ENCODE results near the gene SAMD4A.

Gene SAMD4A

GRCh38 chr14:54538055-54538454 lies 28.9 kb upstream of the SAMD4A start:
- FAIRE-seq (no peak), DNase-seq (ENCODE audit: insufficient read length, low spot score) (no peak)
- TF ChIP-seq POLR2A (IDR thresholded peaks at IDR 0.05; ENCODE audit: low read depth, low read length) (no peak), POLR2AphosphoS5 (IDR thresholded peaks at IDR 0.05; ENCODE audit: low read depth, low read length) (no peak), PAX5 (IDR thresholded peaks at IDR 0.05; ENCODE audit: insufficient read depth, low read length, severe bottlenecking) (no peak), SPI1 (IDR thresholded peaks at IDR 0.05; ENCODE audit: low read depth, low read length) (no peak), POU2F2 (IDR thresholded peaks at IDR 0.05; ENCODE audit: low read depth, low read length) (no peak), TAF1 (IDR thresholded peaks at IDR 0.05; ENCODE audit: low read depth, low read length) (no peak)

GRCh38 chr14:54547583-54547982 lies 19.3 kb upstream of the SAMD4A start:
- DNase-seq (ENCODE audit: insufficient read length, low spot score) (no peak), FAIRE-seq (no peak)
- TF ChIP-seq POU2F2 (IDR thresholded peaks at IDR 0.05; ENCODE audit: low read depth, low read length) (no peak), POLR2A (IDR thresholded peaks at IDR 0.05; ENCODE audit: low read depth, low read length) (no peak)

GRCh38 chr14:54548491-54548890 lies 18.4 kb upstream of the SAMD4A start:
- no peak for FAIRE-seq
- TF ChIP-seq PAX5 (IDR thresholded peaks at IDR 0.05; ENCODE audit: insufficient read depth, low read length, severe bottlenecking) (no peak), SPI1 (IDR thresholded peaks at IDR 0.05; ENCODE audit: low read depth, low read length) (no peak), POLR2A (IDR thresholded peaks at IDR 0.05; ENCODE audit: low read depth, low read length) (no peak), TAF1 (IDR thresholded peaks at IDR 0.05; ENCODE audit: low read depth, low read length) (no peak), POU2F2 (IDR thresholded peaks at IDR 0.05; ENCODE audit: low read depth, low read length) (no peak), POLR2AphosphoS5 (IDR thresholded peaks at IDR 0.05; ENCODE audit: low read depth, low read length) (no peak)
- no peak for DNase-seq (ENCODE audit: insufficient read length, low spot score)

- FAIRE-seq (no peak), DNase-seq (ENCODE audit: insufficient read length, low spot score) (no peak)
- TF ChIP-seq POLR2AphosphoS5 (IDR thresholded peaks at IDR 0.05; ENCODE audit: low read depth, low read length) (no peak), POLR2A (IDR thresholded peaks at IDR 0.05; ENCODE audit: low read depth, low read length) (no peak), POU2F2 (IDR thresholded peaks at IDR 0.05; ENCODE audit: low read depth, low read length) (no peak), PAX5 (IDR thresholded peaks at IDR 0.05; ENCODE audit: insufficient read depth, low read length, severe bottlenecking) (no peak), SPI1 (IDR thresholded peaks at IDR 0.05; ENCODE audit: low read depth, low read length) (no peak), TAF1 (IDR thresholded peaks at IDR 0.05; ENCODE audit: low read depth, low read length) (no peak)
Observed at GRCh38 chr14:54549862-54550261, 17.1 kb upstream of the SAMD4A start.

- FAIRE-seq, result no peak
- TF ChIP-seq SPI1 (IDR thresholded peaks at IDR 0.05; ENCODE audit: low read depth, low read length), result no peak
- TF ChIP-seq POLR2A (IDR thresholded peaks at IDR 0.05; ENCODE audit: low read depth, low read length), result no peak
- no peak for TF ChIP-seq PAX5 (IDR thresholded peaks at IDR 0.05; ENCODE audit: insufficient read depth, low read length, severe bottlenecking)
- no peak for TF ChIP-seq TAF1 (IDR thresholded peaks at IDR 0.05; ENCODE audit: low read depth, low read length)
- TF ChIP-seq POLR2AphosphoS5 (IDR thresholded peaks at IDR 0.05; ENCODE audit: low read depth, low read length), result no peak
- TF ChIP-seq POU2F2 (IDR thresholded peaks at IDR 0.05; ENCODE audit: low read depth, low read length), result no peak
- no peak for DNase-seq (ENCODE audit: insufficient read length, low spot score)
Observed at GRCh38 chr14:54550514-54550913, 16.4 kb upstream of the SAMD4A start.

GRCh38 chr14:54554401-54554800 lies 12.5 kb upstream of the SAMD4A start:
- no peak for DNase-seq (ENCODE audit: insufficient read length, low spot score)
- TF ChIP-seq TAF1 (IDR thresholded peaks at IDR 0.05; ENCODE audit: low read depth, low read length), result no peak
- no peak for TF ChIP-seq POLR2A (IDR thresholded peaks at IDR 0.05; ENCODE audit: low read depth, low read length)
- no peak for TF ChIP-seq POLR2AphosphoS5 (IDR thresholded peaks at IDR 0.05; ENCODE audit: low read depth, low read length)
- no peak for TF ChIP-seq PAX5 (IDR thresholded peaks at IDR 0.05; ENCODE audit: insufficient read depth, low read length, severe bottlenecking)
- no peak for TF ChIP-seq SPI1 (IDR thresholded peaks at IDR 0.05; ENCODE audit: low read depth, low read length)
- no peak for TF ChIP-seq POU2F2 (IDR thresholded peaks at IDR 0.05; ENCODE audit: low read depth, low read length)
- FAIRE-seq, result no peak

GRCh38 chr14:54555651-54556050 lies 11.3 kb upstream of the SAMD4A start:
- FAIRE-seq, result no peak
- TF ChIP-seq PAX5 (IDR thresholded peaks at IDR 0.05; ENCODE audit: insufficient read depth, low read length, severe bottlenecking) (no peak), POU2F2 (IDR thresholded peaks at IDR 0.05; ENCODE audit: low read depth, low read length) (no peak), POLR2AphosphoS5 (IDR thresholded peaks at IDR 0.05; ENCODE audit: low read depth, low read length) (no peak), TAF1 (IDR thresholded peaks at IDR 0.05; ENCODE audit: low read depth, low read length) (no peak), SPI1 (IDR thresholded peaks at IDR 0.05; ENCODE audit: low read depth, low read length) (no peak), POLR2A (IDR thresholded peaks at IDR 0.05; ENCODE audit: low read depth, low read length) (no peak)
- DNase-seq (ENCODE audit: insufficient read length, low spot score), result no peak

- DNase-seq (ENCODE audit: insufficient read length, low spot score) (no peak), FAIRE-seq (no peak)
- TF ChIP-seq POLR2AphosphoS5 (IDR thresholded peaks at IDR 0.05; ENCODE audit: low read depth, low read length) (no peak), PAX5 (IDR thresholded peaks at IDR 0.05; ENCODE audit: insufficient read depth, low read length, severe bottlenecking) (no peak), TAF1 (IDR thresholded peaks at IDR 0.05; ENCODE audit: low read depth, low read length) (no peak), POU2F2 (IDR thresholded peaks at IDR 0.05; ENCODE audit: low read depth, low read length) (no peak), POLR2A (IDR thresholded peaks at IDR 0.05; ENCODE audit: low read depth, low read length) (no peak), SPI1 (IDR thresholded peaks at IDR 0.05; ENCODE audit: low read depth, low read length) (no peak)
Observed at GRCh38 chr14:54556535-54556934, 10.4 kb upstream of the SAMD4A start.

- FAIRE-seq (peak; percentile 38), DNase-seq (ENCODE audit: insufficient read length, low spot score) (no peak)
- no peak for TF ChIP-seq POLR2AphosphoS5 (IDR thresholded peaks at IDR 0.05; ENCODE audit: low read depth, low read length)
- TF ChIP-seq POLR2A (IDR thresholded peaks at IDR 0.05; ENCODE audit: low read depth, low read length), result no peak
- TF ChIP-seq PAX5 (IDR thresholded peaks at IDR 0.05; ENCODE audit: insufficient read depth, low read length, severe bottlenecking), result no peak
- no peak for TF ChIP-seq TAF1 (IDR thresholded peaks at IDR 0.05; ENCODE audit: low read depth, low read length)
- no peak for TF ChIP-seq POU2F2 (IDR thresholded peaks at IDR 0.05; ENCODE audit: low read depth, low read length)
- no peak for TF ChIP-seq SPI1 (IDR thresholded peaks at IDR 0.05; ENCODE audit: low read depth, low read length)
Observed at GRCh38 chr14:54562334-54562733, 4.6 kb upstream of the SAMD4A start.

Data from GM12891 (cell line).